Activated naive CD4-positive, alpha-beta T cell treated with anti-CD3 and anti-CD28 coated beads, Interleukin-2, amount 10 ng/mL, durations not matched to agents 7 days and 5 days (primary cell): ENCODE results near the gene CRNKL1.

ENCODE experiments used
- CTCF ChIA-PET: fragments of 350-600 bp; sonication (Branson Sonifier 250); formaldehyde crosslinking; loops from one replicate; lab custom pipeline; 2021; ENCODE audit warnings: antibody characterized with exemption; lab: Charles Lee
- DNase-seq: peaks from one replicate; pipeline ENCODE4 v3.0.0-alpha.2; 2020
- H3K27ac Mint-ChIP-seq: one replicate; pipeline ENCODE4 v1.8.0; 2021; ENCODE audit warnings: mild to moderate bottlenecking, moderate library complexity, mixed read lengths
- H3K27me3 Mint-ChIP-seq: one replicate; pipeline ENCODE4 v1.8.0; 2021; ENCODE audit warnings: mild to moderate bottlenecking, mixed read lengths
- H3K36me3 Mint-ChIP-seq: one replicate; pipeline ENCODE4 v1.8.0; 2021; ENCODE audit warnings: mixed read lengths
- H3K4me1 Mint-ChIP-seq: one replicate; pipeline ENCODE4 v1.8.0; 2021; ENCODE audit warnings: mixed read lengths
- H3K4me3 Mint-ChIP-seq: one replicate; pipeline ENCODE4 v1.8.0; 2021; ENCODE audit warnings: mild to moderate bottlenecking, moderate library complexity, mixed read lengths
- H3K9me3 Mint-ChIP-seq: one replicate; pipeline ENCODE4 v1.8.0; 2021; ENCODE audit warnings: mixed read lengths

CRNKL1 gene

DNA sequence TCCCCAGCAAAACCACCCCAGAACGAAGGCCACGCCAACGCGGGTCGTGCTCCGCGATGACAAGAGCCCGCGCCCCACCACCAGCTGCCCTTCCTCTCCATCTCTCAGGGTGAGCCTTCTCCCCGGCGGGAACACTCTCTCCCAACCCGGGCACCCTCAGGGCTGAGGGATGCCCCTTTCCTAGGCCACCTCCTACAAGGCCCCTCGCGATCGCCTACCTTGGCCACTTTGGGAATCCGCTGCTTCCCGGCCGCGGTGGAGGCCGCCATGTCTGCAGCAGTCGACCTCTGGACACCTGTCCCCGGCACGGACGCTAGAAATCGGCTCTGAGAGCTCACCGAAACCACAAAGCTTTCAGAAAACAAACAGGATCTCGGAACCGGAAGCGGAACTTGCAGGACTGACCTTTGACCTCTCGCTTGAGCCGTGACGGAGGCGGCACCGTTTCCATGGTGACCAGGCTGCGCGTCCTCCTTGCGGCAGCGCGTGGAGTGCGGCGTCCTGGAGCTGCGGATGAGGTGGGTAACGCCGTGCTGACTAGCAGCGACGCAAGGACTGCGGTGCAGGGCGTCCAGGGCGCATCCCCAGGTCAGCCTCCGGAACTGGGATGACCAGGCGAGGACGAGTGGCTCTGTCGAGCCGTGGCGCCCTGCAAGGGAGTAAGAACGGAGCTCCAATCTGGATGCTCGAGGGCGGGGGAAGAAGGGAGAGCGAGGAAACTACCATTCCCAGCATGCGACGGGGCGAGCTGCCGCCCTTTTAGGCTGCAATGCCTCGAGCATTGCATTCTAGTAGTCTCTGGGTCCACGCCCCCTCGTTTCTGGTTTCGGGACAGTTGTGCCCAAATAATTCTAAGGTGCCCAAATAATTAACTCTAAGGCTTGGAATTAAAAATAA is at the start of gene CRNKL1, which contains the start of gene CFAP61:
CRNKL1 (minus strand) TSS at position 393 of the 897 bp plus-strand sequence; CDS start at position 269, 124 bp downstream.
CFAP61 (plus strand) TSS at position 459 of the 897 bp plus-strand sequence. CDS start 4,122 bp downstream, outside the sequence.
- Mint-ChIP-seq H3K27me3 (peaks cover 5% of the 10 kb centered on the region), H3K27ac (peak within 1 kb of the TSS; percentile 96), H3K9me3 (no peaks in the 10 kb centered on the region), H3K4me3 (peak within 1 kb of the TSS; percentile 96), H3K36me3 (peaks cover 30% of the 10 kb centered on the region), H3K4me1 (peaks cover 22% of the 10 kb centered on the region)
- CTCF ChIA-PET, result interaction anchor here (1.1 to 2.2 kb wide), 4 partner anchors 25 to 542 kb away, joined by 3 to 12 read pairs (median 4); partner anchors contain the start of gene NAA20
- peak; percentile 98 for DNase-seq

DNA sequence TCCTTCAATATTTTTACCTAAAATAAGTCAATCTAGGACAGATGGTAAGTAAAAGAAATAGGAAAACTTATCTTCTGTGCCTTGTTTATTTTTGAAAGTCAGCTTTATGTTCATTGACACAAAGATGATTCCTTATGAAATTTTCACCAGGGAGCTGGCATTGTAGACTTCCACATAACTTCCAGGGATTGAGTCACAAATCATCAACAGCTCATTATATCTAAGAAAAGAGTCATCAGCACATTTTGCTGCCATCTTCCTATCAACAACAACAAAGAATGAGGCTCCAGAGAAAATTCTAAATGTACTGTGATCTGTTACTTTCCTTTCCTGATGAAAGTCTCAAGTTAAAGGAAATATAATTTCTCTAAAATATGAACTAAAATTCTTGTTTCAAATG is 48.6 kb upstream of the CRNKL1 start:
- H3K27ac Mint-ChIP-seq, result no peak overlapping the region

DNA sequence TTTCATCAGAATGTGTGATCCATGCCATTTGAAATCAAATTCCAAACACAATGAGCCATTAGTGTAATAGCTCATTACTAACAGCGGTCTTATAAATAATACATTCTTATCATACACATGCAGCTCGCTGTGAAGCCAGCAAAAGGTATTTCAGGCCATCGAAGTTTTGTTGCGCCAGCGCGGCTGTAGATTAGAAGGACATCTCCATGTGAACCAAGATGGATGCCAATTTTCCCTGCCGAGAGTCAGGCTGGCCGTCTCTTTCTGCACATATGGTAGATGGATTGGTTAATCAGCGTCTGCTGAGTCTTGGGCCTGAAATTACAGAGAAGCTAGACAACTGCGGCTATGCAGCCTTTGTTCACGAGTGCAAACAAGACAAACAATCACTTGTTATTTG is 44.2 kb upstream of the CRNKL1 start:
- CTCF ChIA-PET, result no interaction called here
- H3K27me3 Mint-ChIP-seq, result no peaks in the 10 kb centered on the region
- DNase-seq, result no peak
- no peak overlapping the region for H3K27ac Mint-ChIP-seq
- no peaks in the 10 kb centered on the region for H3K4me1 Mint-ChIP-seq
- no peak overlapping the region for H3K4me3 Mint-ChIP-seq
- no peaks in the 10 kb centered on the region for H3K9me3 Mint-ChIP-seq
- H3K36me3 Mint-ChIP-seq, result no peaks in the 10 kb centered on the region

More for the DNA sequence above, 48.6 kb upstream of the CRNKL1 start:
- Mint-ChIP-seq H3K36me3 (no peaks in the 10 kb centered on the region), H3K4me1 (no peaks in the 10 kb centered on the region), H3K27me3 (peaks cover 6% of the 10 kb centered on the region), H3K4me3 (no peak overlapping the region), H3K9me3 (no peaks in the 10 kb centered on the region)
- CTCF ChIA-PET, result no interaction called here
- DNase-seq, result no peak

DNA sequence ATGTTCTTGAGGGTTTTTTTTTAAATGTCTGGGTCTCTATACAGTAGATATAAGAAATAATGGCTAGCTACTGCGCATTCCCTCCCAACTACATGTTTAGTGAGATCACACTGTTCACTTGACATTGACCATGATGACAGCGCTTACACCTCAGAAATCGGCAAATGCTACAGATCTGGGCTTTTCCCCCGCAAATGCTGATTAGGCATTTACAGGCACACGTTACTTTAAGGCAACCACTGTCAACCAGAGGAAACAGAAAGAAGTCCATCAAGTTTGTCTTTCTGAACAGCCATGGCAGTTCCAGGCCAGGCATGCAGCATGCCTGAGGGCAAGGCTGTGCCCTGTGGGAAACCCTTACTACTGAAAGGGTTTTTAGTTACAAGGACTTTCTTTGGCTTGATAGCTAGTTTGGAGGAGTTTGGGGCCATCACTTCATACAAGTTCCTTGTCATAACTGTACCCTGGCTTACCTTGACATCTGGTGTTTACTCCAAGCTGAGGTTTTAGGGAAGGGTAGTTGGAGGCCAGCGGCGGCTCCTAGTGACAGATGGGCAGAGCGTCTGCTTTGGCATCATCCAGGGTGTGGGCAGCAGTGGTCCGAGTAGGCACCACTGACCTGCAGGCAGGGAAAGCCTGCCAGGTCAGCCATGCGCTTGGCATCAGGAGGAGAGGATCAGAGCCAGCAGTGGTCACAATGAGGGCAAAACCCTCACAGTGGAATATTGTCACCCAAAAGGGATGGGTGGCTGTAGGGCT is 43.0 kb upstream of the CRNKL1 start:
- CTCF ChIA-PET, result no interaction called here
- no peak overlapping the region for H3K27ac Mint-ChIP-seq

DNA sequence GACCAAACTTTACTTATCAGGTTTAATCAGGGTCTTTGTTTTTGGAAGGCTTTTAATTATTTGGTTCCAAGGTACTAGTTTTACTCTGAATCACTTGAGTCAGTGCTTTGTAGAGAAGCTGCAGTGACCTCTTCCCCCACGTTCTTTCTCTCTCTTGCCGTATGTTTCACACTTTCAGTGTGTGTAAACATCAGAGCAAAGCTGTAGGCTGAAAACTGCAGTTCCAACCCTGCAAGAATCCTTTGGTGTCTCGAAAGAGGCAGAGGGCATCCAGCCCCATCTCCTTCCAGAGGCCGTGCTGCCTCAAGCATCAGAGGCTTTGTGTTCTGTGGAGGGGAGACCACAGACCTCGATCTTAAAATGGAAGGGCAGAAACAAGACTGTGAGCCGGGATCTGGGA is 42.1 kb upstream of the CRNKL1 start:
- no peaks in the 10 kb centered on the region for H3K4me1 Mint-ChIP-seq
- CTCF ChIA-PET, result no interaction called here
- no peaks in the 10 kb centered on the region for H3K27me3 Mint-ChIP-seq
- no peaks in the 10 kb centered on the region for H3K9me3 Mint-ChIP-seq
- DNase-seq, result no peak
- H3K36me3 Mint-ChIP-seq, result no peaks in the 10 kb centered on the region
- no peak overlapping the region for H3K27ac Mint-ChIP-seq
- no peak overlapping the region for H3K4me3 Mint-ChIP-seq

More for the DNA sequence above, 43.0 kb upstream of the CRNKL1 start:
- no peak overlapping the region for H3K4me3 Mint-ChIP-seq
- DNase-seq, result no peak
- H3K4me1 Mint-ChIP-seq, result no peaks in the 10 kb centered on the region
- no peaks in the 10 kb centered on the region for H3K27me3 Mint-ChIP-seq
- H3K9me3 Mint-ChIP-seq, result no peaks in the 10 kb centered on the region
- H3K36me3 Mint-ChIP-seq, result no peaks in the 10 kb centered on the region

DNA sequence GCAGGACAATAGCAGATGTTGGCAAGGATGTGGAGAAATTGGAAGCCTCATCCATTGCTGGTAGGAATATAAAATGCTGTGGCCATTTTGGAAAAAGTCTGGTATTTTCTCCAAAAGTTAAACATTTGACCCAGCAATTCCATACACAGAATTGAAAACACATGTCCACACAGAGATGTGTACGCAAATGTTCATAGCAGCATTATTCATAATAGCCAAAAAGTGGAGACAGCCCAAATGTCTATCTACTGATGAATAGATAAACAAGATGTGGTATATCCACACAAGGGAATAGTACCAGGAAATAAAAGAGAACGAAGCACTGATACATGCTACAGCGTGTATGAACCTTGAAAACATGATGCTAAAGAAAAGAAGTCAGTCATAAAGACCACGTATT is 40.6 kb upstream of the CRNKL1 start:
- CTCF ChIA-PET, result no interaction called here
- Mint-ChIP-seq H3K4me3 (no peak overlapping the region), H3K27ac (no peak overlapping the region), H3K9me3 (no peaks in the 10 kb centered on the region), H3K27me3 (no peaks in the 10 kb centered on the region), H3K4me1 (no peaks in the 10 kb centered on the region), H3K36me3 (no peaks in the 10 kb centered on the region)
- no peak for DNase-seq

DNA sequence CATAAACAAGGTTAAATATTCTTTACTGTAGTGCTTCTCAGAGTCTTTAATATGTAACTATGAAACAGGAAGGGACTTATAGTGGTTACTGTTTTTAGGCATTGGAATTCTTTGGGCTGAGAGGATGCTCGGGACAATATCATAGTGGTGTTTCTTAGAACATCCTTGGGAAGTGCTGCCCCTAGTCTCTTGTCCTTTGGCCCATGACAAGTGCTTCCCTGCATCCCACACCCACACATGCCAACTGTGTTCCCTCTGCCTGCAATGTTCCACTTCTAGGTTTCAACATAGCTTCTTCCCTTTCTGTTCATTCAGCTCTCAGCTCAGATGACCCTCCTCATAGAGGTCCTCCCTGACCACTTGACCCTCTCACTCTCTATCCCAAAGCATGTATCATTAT is 37.7 kb upstream of the CRNKL1 start:
- peaks cover 4% of the 10 kb centered on the region for H3K27me3 Mint-ChIP-seq
- no peak overlapping the region for H3K4me3 Mint-ChIP-seq
- H3K36me3 Mint-ChIP-seq, result no peaks in the 10 kb centered on the region
- H3K27ac Mint-ChIP-seq, result no peak overlapping the region
- no peak for DNase-seq
- CTCF ChIA-PET, result no interaction called here
- no peaks in the 10 kb centered on the region for H3K4me1 Mint-ChIP-seq
- no peaks in the 10 kb centered on the region for H3K9me3 Mint-ChIP-seq

DNA sequence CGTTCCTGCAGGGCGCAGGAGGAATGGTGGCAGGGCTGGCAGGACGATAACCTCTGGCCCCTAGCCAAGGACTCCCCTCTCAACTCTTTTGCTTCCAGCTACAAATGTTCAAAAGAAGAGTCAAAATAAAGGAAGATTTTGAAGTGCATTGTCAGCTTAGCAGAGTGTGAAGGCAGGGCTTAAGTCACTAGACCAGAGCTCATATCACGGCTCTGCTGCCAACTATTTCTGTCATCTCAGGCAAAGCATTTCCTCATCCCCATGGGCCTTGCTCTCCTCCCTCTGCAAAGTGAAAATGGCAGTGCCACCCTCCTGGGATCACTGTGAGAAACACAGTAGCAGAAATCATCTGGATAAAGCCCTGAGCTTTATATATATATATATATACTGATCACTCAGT is 36.8 kb upstream of the CRNKL1 start:
- Mint-ChIP-seq H3K9me3 (no peaks in the 10 kb centered on the region), H3K36me3 (no peaks in the 10 kb centered on the region), H3K4me1 (no peaks in the 10 kb centered on the region), H3K27ac (no peak overlapping the region), H3K4me3 (no peak overlapping the region), H3K27me3 (peaks cover 4% of the 10 kb centered on the region)
- DNase-seq, result no peak
- CTCF ChIA-PET, result interaction anchor here (0.8 kb wide), 1 partner anchor 148 kb away, joined by 3 read pairs; no protein-coding TSS in a partner anchor

DNA sequence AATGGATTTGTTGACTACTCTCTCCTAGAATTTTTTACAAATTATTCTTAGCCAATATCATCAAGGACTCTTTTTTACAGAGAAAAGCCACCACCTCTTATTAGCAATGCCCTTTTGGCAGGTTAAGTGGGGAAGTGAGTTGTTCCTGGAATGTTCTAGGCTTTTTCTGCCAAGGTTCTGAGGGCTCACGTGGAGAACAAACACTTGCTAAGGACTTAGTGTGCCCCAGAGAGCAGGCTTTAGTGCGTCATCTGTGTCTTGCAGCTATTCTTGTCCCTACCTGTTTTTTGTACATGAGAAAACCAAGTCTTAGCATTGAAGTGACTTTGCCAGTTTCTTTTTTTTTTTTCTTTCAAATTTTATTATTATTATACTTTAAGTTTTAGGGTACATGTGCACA is 33.5 kb upstream of the CRNKL1 start:
- no peaks in the 10 kb centered on the region for H3K9me3 Mint-ChIP-seq

DNA sequence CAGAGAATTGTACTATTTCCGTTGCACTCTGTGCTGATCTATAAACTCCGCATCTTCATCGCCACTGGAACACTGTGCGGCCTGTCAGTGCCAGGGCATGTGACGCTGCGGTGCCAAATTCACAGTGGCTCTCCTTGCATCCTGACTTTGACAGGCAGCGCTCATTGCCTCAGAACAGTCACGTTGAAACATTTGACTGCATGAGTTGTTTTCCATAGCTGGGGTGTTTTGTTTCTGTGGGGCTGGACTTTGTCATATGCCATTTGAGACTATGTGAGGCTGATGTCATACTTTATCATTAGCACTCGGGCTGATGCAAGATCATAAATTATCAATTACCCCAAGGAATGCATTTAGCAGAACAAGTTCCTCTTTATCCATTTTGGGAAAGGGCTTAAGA is 32.8 kb upstream of the CRNKL1 start:
- Mint-ChIP-seq H3K27ac (no peak overlapping the region), H3K4me3 (no peak overlapping the region), H3K27me3 (peaks cover 4% of the 10 kb centered on the region), H3K36me3 (no peaks in the 10 kb centered on the region), H3K9me3 (no peaks in the 10 kb centered on the region), H3K4me1 (no peaks in the 10 kb centered on the region)
- no peak for DNase-seq
- CTCF ChIA-PET, result interaction anchor here (1.6 to 2.4 kb wide), 3 partner anchors 152 to 509 kb away, joined by 3 to 10 read pairs (median 8); no protein-coding TSS in a partner anchor

More for the DNA sequence above, 33.5 kb upstream of the CRNKL1 start:
- Mint-ChIP-seq H3K36me3 (no peaks in the 10 kb centered on the region), H3K4me1 (no peaks in the 10 kb centered on the region), H3K4me3 (no peak overlapping the region), H3K27me3 (peaks cover 4% of the 10 kb centered on the region), H3K27ac (no peak overlapping the region)
- no peak for DNase-seq
- CTCF ChIA-PET, result interaction anchor here (2.4 kb wide), 1 partner anchor 508 kb away, joined by 8 read pairs; no protein-coding TSS in a partner anchor

DNA sequence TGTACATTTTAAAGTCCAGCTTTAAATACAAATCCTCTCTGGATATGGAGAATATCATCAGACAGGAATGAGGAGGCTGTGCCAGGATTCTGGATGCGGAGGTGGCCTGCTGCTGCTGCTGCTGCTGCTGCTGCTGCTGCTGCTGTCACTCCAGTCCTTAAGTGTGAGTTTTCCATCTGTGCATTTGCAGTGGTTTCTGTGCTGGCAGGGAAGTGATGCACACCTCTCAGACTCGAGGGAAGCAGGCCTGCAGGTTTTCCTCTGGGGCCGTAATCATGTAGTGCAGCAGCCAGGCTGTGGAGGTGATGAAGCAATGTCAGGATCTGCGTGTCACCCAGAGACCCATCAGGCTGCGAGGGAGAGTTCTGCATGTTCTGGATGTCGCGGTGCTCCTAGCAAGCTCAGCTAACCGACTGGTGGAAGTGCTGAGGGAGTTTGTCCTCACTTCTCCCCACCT is 32.1 kb upstream of the CRNKL1 start:
- no peak overlapping the region for H3K27ac Mint-ChIP-seq
- H3K4me1 Mint-ChIP-seq, result no peaks in the 10 kb centered on the region
- peaks cover 4% of the 10 kb centered on the region for H3K27me3 Mint-ChIP-seq
- H3K4me3 Mint-ChIP-seq, result no peak overlapping the region
- no peaks in the 10 kb centered on the region for H3K36me3 Mint-ChIP-seq
- no peak for DNase-seq
- H3K9me3 Mint-ChIP-seq, result no peaks in the 10 kb centered on the region
- CTCF ChIA-PET, result interaction anchor here (0.9 to 2.4 kb wide), 5 partner anchors 153 to 746 kb away, joined by 3 to 10 read pairs (median 4); no protein-coding TSS in a partner anchor

DNA sequence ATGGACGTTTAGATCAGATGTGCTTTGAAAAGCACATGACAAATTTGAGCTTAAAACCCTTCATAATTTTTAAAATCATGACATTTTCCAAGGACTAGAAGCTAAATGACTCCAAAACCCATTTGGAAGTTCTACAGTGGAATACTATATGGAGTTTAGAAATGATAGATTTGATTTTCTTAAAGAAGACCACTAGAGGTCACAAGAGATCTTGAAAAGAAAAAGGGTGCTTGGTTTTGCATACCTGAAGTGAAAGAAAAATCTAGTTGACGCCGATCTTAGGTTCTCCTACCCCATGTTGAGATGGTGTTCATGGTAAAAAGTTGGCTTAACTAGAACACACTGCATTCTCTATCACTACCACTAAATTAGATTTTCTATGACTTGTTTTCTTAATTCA is 31.5 kb upstream of the CRNKL1 start:
- Mint-ChIP-seq H3K4me3 (no peak overlapping the region), H3K4me1 (no peaks in the 10 kb centered on the region), H3K27me3 (peaks cover 9% of the 10 kb centered on the region), H3K27ac (no peak overlapping the region), H3K9me3 (no peaks in the 10 kb centered on the region), H3K36me3 (no peaks in the 10 kb centered on the region)
- no peak for DNase-seq
- CTCF ChIA-PET, result interaction anchor here (0.9 to 2.4 kb wide), 6 partner anchors 153 to 747 kb away, joined by 3 to 10 read pairs (median 4); no protein-coding TSS in a partner anchor

DNA sequence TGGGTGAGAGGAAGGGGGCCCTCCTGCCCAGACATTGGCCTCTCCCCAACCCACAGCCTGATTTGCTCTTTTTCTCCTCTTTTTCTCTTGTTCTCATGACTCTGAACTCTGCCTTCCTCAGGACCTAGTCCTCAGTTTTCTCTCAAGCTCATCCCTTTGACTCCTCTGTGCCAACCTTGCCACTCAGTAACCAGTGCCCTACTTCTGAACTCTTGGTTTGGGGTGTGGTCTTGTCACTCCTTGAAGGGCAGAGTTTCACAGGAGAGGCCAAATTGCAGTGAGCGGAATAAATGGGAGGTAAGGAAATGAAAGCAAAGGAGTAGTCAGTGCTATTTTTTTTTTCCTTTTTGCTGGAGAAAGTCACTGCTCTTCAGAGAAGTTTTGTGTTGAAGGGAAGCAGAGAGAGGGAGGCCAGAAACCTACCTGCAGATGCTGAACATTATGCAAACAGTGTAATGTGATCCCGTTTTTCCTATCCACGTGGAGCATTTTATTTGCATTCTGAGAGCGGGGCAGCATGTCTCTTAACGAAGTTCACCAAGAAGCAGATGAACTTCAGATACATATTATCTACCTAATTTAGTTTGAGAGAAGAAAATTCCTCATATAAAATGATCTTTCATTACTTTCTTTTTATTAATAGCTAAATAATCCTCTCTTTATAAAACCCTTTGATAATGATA is 27.0 kb upstream of the CRNKL1 start:
- H3K27me3 Mint-ChIP-seq, result peaks cover 9% of the 10 kb centered on the region
- H3K4me1 Mint-ChIP-seq, result no peaks in the 10 kb centered on the region
- no peak for DNase-seq
- no peak overlapping the region for H3K4me3 Mint-ChIP-seq
- H3K9me3 Mint-ChIP-seq, result no peaks in the 10 kb centered on the region
- CTCF ChIA-PET, result interaction anchor here (0.7 kb wide), 1 partner anchor 512 kb away, joined by 3 read pairs; no protein-coding TSS in a partner anchor
- H3K27ac Mint-ChIP-seq, result no peak overlapping the region
- no peaks in the 10 kb centered on the region for H3K36me3 Mint-ChIP-seq
